Vagina (tissue), 2 donors: Measurements from ENCODE around the gene RELT. TPM values are rescaled to one million over a fixed set of nuclear protein-coding genes. Genes with fewer than 3 reads are reported as not detected.

Experiments
- DNase-seq, 2 donors: peaks; one replicate each; pipeline ENCODE4 v3.0.0-alpha.2; 2017; ENCODE audit errors: extremely low spot score in 2 of 2
- H3K27ac ChIP-seq: fragments of 200-600 bp; sonication (generic); one replicate; pipeline ENCODE4 v1.5.1; 2019
- H3K27me3 ChIP-seq: fragments of 200-600 bp; sonication (generic); one replicate; pipeline ENCODE4 v1.5.1; 2019
- H3K36me3 ChIP-seq, 2 donors: fragments of 200-600 bp; sonication (generic); one replicate each; pipeline ENCODE4 v1.5.1; 2017 to 2019
- H3K4me1 ChIP-seq: fragments of 200-600 bp; sonication (generic); one replicate; pipeline ENCODE4 v1.5.1; 2019
- H3K4me3 ChIP-seq, 2 donors: fragments of 200-600 bp; sonication (generic); 1 replicate in 1 of 2; 2 replicates in 1 of 2; pipeline ENCODE4 v1.5.1; 2016 to 2019
- H3K9me3 ChIP-seq: fragments of 200-600 bp; sonication (generic); one replicate; pipeline ENCODE4 v1.5.1; 2019
- POLR2A ChIP-seq, 2 donors: fragments of 450-650 bp; IDR thresholded peaks; one replicate each; pipeline ENCODE4 v1.6.1; 2017; ENCODE audit warnings: antibody characterized with exemption in 2 of 2, mild to moderate bottlenecking in 2 of 2, moderate library complexity in 2 of 2
- POLR2AphosphoS5 ChIP-seq, 2 donors: sonication (generic); formaldehyde crosslinking; IDR thresholded peaks; one replicate each; pipeline ENCODE4 v1.9.0; 2017; ENCODE audit warnings: antibody characterized with exemption in 2 of 2, mild to moderate bottlenecking in 2 of 2, low read depth in 1 of 2; ENCODE audit not compliant: insufficient read depth in 1 of 2
- intact Hi-C: fragments of 100-400 bp; cut with DNase I; formaldehyde crosslinking; loops from one replicate; pipeline ENCODE4 v1.15.1; 2023
- total RNA-seq: library from RNA; depleted of rRNA; stranded (reverse); fragments of >200 nt; gene quantifications from one replicate; pipeline ENCODE4 v1.2.3, GENCODE V29; 2016
- TF ChIP-seq, protein P1 (sequence below), 3 experiments: fragments of 450-650 bp in 2 of 3; fragments of 200-600 bp in 1 of 3; sonication (generic) in 1 of 3; IDR thresholded peaks; one replicate each; pipeline ENCODE4 v1.5.1; 2017 to 2019; ENCODE audit warnings: antibody characterized with exemption in 3 of 3, mild to moderate bottlenecking in 2 of 3, moderate library complexity in 2 of 3

RELT gene, protein sequence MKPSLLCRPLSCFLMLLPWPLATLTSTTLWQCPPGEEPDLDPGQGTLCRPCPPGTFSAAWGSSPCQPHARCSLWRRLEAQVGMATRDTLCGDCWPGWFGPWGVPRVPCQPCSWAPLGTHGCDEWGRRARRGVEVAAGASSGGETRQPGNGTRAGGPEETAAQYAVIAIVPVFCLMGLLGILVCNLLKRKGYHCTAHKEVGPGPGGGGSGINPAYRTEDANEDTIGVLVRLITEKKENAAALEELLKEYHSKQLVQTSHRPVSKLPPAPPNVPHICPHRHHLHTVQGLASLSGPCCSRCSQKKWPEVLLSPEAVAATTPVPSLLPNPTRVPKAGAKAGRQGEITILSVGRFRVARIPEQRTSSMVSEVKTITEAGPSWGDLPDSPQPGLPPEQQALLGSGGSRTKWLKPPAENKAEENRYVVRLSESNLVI
- total RNA-seq = 6.1 TPM

DNA sequence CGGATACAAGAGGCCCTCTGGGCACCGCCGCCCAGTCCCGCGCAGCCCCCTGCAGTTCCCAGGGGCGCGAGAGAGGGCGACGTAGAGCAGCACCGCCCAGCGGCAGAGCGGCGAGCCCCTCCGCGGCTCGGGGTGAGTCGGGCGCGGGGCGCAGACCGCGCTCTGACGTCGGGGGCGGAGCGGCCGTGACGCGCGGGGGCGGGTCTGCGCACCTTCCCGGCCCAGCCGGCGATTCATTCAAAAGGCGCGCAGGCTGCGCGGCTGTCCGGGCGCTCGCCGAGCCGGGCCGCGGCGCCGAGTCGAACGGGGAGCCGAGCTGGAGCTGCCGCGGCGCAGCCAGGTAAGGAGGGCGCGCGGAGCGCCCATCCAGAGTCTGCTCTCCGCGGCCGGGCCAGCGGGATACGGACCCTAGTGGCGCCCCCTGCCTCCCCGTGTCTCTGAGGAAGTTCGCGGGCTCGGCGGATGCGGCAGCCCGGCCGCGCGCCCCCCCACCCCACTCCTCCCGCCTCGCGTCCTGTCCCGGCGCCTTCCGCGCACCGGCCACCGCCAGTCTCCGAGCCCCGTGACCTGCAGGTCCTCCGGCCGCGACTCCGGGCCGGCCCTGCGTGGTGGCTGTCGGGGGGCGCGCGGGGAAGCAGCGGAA, at the start of gene RELT:
TSS of gene RELT (plus strand) at position 240 of the 643 bp plus-strand sequence. CDS start 12,738 bp downstream, outside the sequence.
- H3K9me3 ChIP-seq = no peaks in the 10 kb centered on the region
- intact Hi-C loops = no loop called here
- H3K27me3 ChIP-seq = no peaks in the 10 kb centered on the region
- peak within 1 kb of the TSS; percentile 87 for H3K27ac ChIP-seq
- TF ChIP-seq, protein P1, sequence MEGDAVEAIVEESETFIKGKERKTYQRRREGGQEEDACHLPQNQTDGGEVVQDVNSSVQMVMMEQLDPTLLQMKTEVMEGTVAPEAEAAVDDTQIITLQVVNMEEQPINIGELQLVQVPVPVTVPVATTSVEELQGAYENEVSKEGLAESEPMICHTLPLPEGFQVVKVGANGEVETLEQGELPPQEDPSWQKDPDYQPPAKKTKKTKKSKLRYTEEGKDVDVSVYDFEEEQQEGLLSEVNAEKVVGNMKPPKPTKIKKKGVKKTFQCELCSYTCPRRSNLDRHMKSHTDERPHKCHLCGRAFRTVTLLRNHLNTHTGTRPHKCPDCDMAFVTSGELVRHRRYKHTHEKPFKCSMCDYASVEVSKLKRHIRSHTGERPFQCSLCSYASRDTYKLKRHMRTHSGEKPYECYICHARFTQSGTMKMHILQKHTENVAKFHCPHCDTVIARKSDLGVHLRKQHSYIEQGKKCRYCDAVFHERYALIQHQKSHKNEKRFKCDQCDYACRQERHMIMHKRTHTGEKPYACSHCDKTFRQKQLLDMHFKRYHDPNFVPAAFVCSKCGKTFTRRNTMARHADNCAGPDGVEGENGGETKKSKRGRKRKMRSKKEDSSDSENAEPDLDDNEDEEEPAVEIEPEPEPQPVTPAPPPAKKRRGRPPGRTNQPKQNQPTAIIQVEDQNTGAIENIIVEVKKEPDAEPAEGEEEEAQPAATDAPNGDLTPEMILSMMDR (IDR thresholded peaks at IDR 0.05) = peak; percentile 65 to 91 (median 86)
- TF ChIP-seq POLR2A (IDR thresholded peaks at IDR 0.05) (peak in 1 of 2 donors; percentile 82), POLR2AphosphoS5 (IDR thresholded peaks at IDR 0.05; ENCODE audit: insufficient read depth in 1 of 2, low read depth in 1 of 2) (peak in 1 of 2 donors; percentile 18)
- H3K4me3 ChIP-seq = peak within 1 kb of the TSS; percentile 73 to 77
- no peaks in the 10 kb centered on the region for H3K36me3 ChIP-seq
- no peak for DNase-seq
- peaks cover 18% of the 10 kb centered on the region for H3K4me1 ChIP-seq

DNA sequence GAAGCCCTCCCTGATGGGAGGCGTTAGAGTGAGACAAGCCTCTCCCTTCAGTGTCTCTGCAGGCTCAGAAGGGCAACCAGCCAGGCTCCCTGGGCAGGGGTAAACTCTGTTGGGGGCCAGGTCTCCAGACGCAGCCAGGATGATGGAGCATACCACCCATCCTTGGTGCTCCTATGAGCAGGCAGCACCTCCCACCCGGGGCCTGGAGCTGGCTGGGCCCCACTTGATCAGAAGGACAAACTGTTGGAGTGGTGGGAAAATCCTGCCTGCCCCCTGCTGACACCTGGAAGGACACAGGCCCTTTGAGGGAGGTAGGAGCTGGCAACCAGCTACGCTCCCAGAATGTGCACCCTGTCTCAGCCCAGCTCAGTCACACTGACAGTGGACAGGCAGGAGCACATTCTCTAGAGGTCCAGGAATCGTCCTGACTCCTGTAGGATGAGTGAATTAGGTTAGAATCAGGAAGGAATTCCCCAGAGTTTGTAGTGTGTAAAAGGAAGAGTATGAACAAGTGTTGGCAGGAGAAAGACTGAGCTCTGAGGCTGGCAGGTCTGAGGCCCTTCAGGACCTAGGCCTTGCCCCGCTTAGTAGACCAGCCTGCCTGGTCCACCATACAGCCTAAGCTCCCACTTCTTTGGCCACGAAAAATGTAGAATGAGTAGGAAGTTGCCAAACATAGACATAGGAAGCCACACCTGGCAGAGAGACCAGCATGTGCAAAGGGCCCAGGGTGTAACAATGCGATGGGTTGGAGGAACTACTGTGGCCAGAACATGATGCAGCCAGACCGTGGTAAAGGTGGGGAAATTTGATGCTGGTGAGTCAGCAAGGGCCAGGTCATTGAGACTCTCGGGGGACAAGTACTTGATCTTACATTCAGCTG, 49.0 kb upstream of the RELT start:
- peak overlapping the region; percentile 90 for H3K27ac ChIP-seq

DNA sequence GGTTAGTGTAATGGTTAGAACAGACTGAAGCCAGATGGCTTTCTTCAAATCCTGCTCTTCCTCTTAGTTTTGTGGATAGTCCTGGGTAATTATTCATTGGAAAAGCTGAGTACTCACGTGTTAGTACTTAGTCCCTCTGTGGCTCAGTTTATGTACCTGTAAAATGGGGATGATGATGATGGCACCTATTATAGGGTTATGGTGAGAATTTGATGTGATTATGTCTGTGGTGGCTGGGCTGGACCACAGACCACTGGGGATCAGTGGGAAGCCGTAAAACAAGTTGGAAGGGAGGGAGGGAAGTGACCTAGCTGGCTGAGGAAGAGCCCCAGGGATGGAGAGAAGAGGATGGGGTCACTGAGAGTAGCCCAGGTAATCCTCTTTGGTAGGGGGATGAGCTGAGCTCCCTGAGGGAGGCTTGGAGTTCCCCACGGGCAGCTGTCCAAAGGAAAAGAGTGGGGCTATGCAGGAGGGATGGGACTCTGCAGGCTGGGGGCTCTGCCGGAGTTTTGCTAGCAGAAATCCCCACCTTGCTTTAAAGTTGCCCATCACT, 48.3 kb upstream of the RELT start:
- Histone ChIP-seq H3K4me1 (peaks cover 90% of the 10 kb centered on the region), H3K9me3 (no peaks in the 10 kb centered on the region), H3K27me3 (no peaks in the 10 kb centered on the region), H3K36me3 (no peaks in the 10 kb centered on the region), H3K4me3 (no peak overlapping the region), H3K27ac (peak overlapping the region; percentile 43)
- no peak for DNase-seq
- intact Hi-C loops = no loop called here
- no peak for TF ChIP-seq POLR2A (IDR thresholded peaks at IDR 0.05)
- TF ChIP-seq, protein P1 (IDR thresholded peaks at IDR 0.05) = no peak
- no peak for TF ChIP-seq POLR2AphosphoS5 (IDR thresholded peaks at IDR 0.05; ENCODE audit: insufficient read depth in 1 of 2, low read depth in 1 of 2)

More for the DNA sequence above, 49.0 kb upstream of the RELT start:
- no peaks in the 10 kb centered on the region for H3K36me3 ChIP-seq
- TF ChIP-seq, protein P1 (IDR thresholded peaks at IDR 0.05) = no peak
- TF ChIP-seq POLR2AphosphoS5 (IDR thresholded peaks at IDR 0.05; ENCODE audit: insufficient read depth in 1 of 2, low read depth in 1 of 2) = no peak
- TF ChIP-seq POLR2A (IDR thresholded peaks at IDR 0.05) = no peak
- H3K4me1 ChIP-seq = peaks cover 90% of the 10 kb centered on the region
- DNase-seq = no peak
- no peak overlapping the region for H3K4me3 ChIP-seq
- H3K27me3 ChIP-seq = no peaks in the 10 kb centered on the region
- intact Hi-C loops = no loop called here
- no peaks in the 10 kb centered on the region for H3K9me3 ChIP-seq

DNA sequence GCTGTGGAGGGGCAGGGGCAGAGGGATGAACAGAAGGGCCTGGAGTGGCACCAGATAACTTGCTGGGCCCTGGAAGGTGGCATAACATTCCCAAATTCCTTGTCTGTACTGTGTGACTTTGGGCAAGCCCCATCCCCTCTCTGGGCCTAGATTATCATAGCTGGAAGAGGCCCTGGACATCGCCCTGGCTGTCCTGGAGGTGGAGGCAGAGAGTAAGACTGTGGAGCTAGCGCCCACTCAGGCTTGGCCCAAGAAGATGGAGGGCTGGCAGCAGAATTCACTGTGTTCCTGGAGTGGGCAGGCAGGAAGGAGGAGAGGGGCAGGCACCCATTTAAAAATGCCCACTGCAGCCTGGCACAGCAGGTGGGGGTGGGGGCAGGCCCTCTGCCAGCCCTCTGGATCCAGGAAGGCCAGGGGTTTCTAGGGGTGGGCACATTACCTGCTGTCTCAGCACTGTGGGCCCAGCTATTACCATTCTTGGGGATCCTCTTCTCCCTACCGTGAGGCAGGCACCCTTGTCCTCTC, 45.6 kb upstream of the RELT start:
- peak overlapping the region; percentile 91 for H3K27ac ChIP-seq
- TF ChIP-seq, protein P1 (IDR thresholded peaks at IDR 0.05) = no peak
- TF ChIP-seq POLR2A (IDR thresholded peaks at IDR 0.05) = no peak
- no peak for TF ChIP-seq POLR2AphosphoS5 (IDR thresholded peaks at IDR 0.05; ENCODE audit: insufficient read depth in 1 of 2, low read depth in 1 of 2)
- H3K4me3 ChIP-seq = no peak overlapping the region
- H3K27me3 ChIP-seq = no peaks in the 10 kb centered on the region
- H3K4me1 ChIP-seq = peaks cover 89% of the 10 kb centered on the region
- H3K36me3 ChIP-seq = no peaks in the 10 kb centered on the region
- intact Hi-C loops = no loop called here
- no peaks in the 10 kb centered on the region for H3K9me3 ChIP-seq
- DNase-seq = no peak
